A549 (cell line): ENCODE results near the gene CNNM3. TPM values are rescaled to one million over a fixed set of nuclear protein-coding genes. Genes with fewer than 3 reads are reported as not detected.
A peak's percentile ranks its signal among the peaks of the same experiment; 100 is the strongest.

ENCODE experiments used
- ATAC-seq, 2 experiments: fragments of 200-7000 bp in 1 of 2; fragments of >200 bp in 1 of 2; cut with Nextera tagmentation in 1 of 2; cut with Tn5 transposase in 1 of 2; 3 replicates each; pipeline versions ENCODE4 v1.8.0 to v1.9.1; 2018 to 2020; ENCODE audit warnings: mild to moderate bottlenecking in 1 of 2, moderate library complexity in 1 of 2
- CTCF ChIA-PET: fragments of 300-600 bp; sonication (Branson Sonifier 250); formaldehyde crosslinking; extraction: SDS; loops from one replicate; lab custom pipeline; 2021; ENCODE audit warnings: antibody characterized with exemption, inconsistent platforms; lab: Yijun Ruan, JAX
- POLR2A ChIA-PET: fragments of 350-600 bp; formaldehyde crosslinking; extraction: SDS; loops from one replicate; lab custom pipeline; 2021; ENCODE audit warnings: antibody characterized with exemption, inconsistent platforms; lab: Yijun Ruan, JAX
- DNase-seq, 2 experiments: peaks; one replicate each; pipeline versions ENCODE4 v3.0.0 to v3.0.0-alpha.2; 2011 to 2016; ENCODE audit warnings: low read depth in 1 of 2, low spot score in 1 of 2
- FAIRE-seq: peaks from 2 replicates; lab custom pipeline; 2011; peaks lifted over from hg19 to GRCh38; lab: Jason Lieb, UNC
- H3K27ac ChIP-seq, 2 experiments: fragments of >200 bp; sonication (Bioruptor Twin); formaldehyde crosslinking; 3 replicates each; pipeline ENCODE4 v1.5.1; 2016 to 2017
- H3K4me1 ChIP-seq: fragments of >200 bp; sonication (Bioruptor Twin); formaldehyde crosslinking; 3 replicates; pipeline ENCODE4 v1.6.1; 2016
- H3K4me2 ChIP-seq: fragments of >200 bp; sonication (Bioruptor Twin); formaldehyde crosslinking; 3 replicates; pipeline ENCODE4 v1.6.1; 2016
- H3K4me3 ChIP-seq: fragments of >200 bp; sonication (Bioruptor Twin); formaldehyde crosslinking; 3 replicates; pipeline ENCODE4 v1.5.1; 2016
- H3K9me3 ChIP-seq: fragments of >200 bp; sonication (Bioruptor Twin); formaldehyde crosslinking; 3 replicates; pipeline ENCODE4 v1.6.1; 2016
- FOSB ChIP-seq: fragments of 250-450 bp; sonication (Bioruptor Pico); IDR thresholded peaks from 2 replicates; pipeline ENCODE4 v1.5.0; 2020; ENCODE audit warnings: mild to moderate bottlenecking, moderate library complexity
- FOSL2 ChIP-seq, 2 experiments: fragments of 450-650 bp in 1 of 2; fragments of >200 bp in 1 of 2; sonication (Bioruptor Twin) in 1 of 2; formaldehyde crosslinking; IDR thresholded peaks; 2 replicates each; pipeline versions ENCODE4 v1.5.0 to v1.6.1; 2016 to 2020; ENCODE audit warnings: mild to moderate bottlenecking in 1 of 2, moderate library complexity in 1 of 2
- HDAC2 ChIP-seq: fragments of 200-600 bp; sonication (generic); IDR thresholded peaks from 2 replicates; pipeline ENCODE4 v1.6.1; 2016
- HEYL ChIP-seq: fragments of 250-450 bp; sonication (Bioruptor Pico); IDR thresholded peaks from 2 replicates; pipeline ENCODE4 v1.8.0; 2021; ENCODE audit warnings: mild to moderate bottlenecking, moderate library complexity
- HOXB5 ChIP-seq: fragments of 250-450 bp; sonication (Bioruptor Pico); IDR thresholded peaks from 2 replicates; pipeline ENCODE4 v1.5.0; 2020; ENCODE audit warnings: mild to moderate bottlenecking, moderate library complexity
- MAFK ChIP-seq: fragments of 450-650 bp; IDR thresholded peaks from 2 replicates; pipeline ENCODE4 v1.6.1; 2014; ENCODE audit not compliant: partially characterized antibody
- MAZ ChIP-seq: fragments of 150-350 bp; IDR thresholded peaks from 2 replicates; pipeline ENCODE4 v1.6.1; 2014; ENCODE audit warnings: antibody characterized with exemption, low read depth, low read length, borderline replicate concordance
- MYC ChIP-seq: IDR thresholded peaks from 2 replicates; pipeline ENCODE4 v1.6.1; 2012; ENCODE audit warnings: mild to moderate bottlenecking, inconsistent platforms, low read length, improper control_type of control experiment, borderline replicate concordance
- NFE2L2 ChIP-seq: fragments of 150-350 bp; conservative IDR thresholded peaks from 2 replicates; pipeline ENCODE4 v1.6.1; 2014; ENCODE audit warnings: low read length
- NPAS2 ChIP-seq: fragments of 250-450 bp; sonication (Bioruptor Pico); IDR thresholded peaks from 2 replicates; pipeline ENCODE4 v1.8.0; 2022; ENCODE audit warnings: mild to moderate bottlenecking, moderate library complexity, borderline replicate concordance
- RARB ChIP-seq: fragments of 250-450 bp; sonication (Bioruptor Pico); IDR thresholded peaks from 2 replicates; pipeline ENCODE4 v1.8.0; 2021; ENCODE audit warnings: mild to moderate bottlenecking, moderate library complexity
- RNF2 ChIP-seq: fragments of 200-600 bp; sonication (generic); IDR thresholded peaks from 2 replicates; pipeline ENCODE4 v1.6.1; 2016; ENCODE audit warnings: low read depth, mild to moderate bottlenecking, antibody characterized with exemption, moderate library complexity, borderline replicate concordance
- TP53 ChIP-seq: fragments of 250-450 bp; sonication (Bioruptor Pico); IDR thresholded peaks from 2 replicates; pipeline ENCODE4 v1.5.0; 2021; ENCODE audit warnings: mild to moderate bottlenecking, moderate library complexity
- ZC3H11A ChIP-seq: fragments of 450-650 bp; IDR thresholded peaks from 2 replicates; pipeline ENCODE4 v1.6.1; 2014; ENCODE audit warnings: antibody characterized with exemption, mild to moderate bottlenecking
- ZFP36 ChIP-seq: fragments of 450-650 bp; IDR thresholded peaks from 2 replicates; pipeline ENCODE4 v1.6.1; 2014; ENCODE audit warnings: borderline replicate concordance; ENCODE audit not compliant: partially characterized antibody
- WGBS: methylation state at CpG from one replicate; pipeline ENCODE4 v1.1.6; 2017; ENCODE audit errors: missing lambda C conversion rate; 5-methylcytosine and 5-hydroxymethylcytosine counted together
- polyA plus RNA-seq, 4 experiments: library from polyadenylated mRNA; depleted of rRNA in 3 of 4; stranded (reverse); fragments of >200 nt; fragmentation: RNase III in 1 of 4; extraction: RNeasy Plus Mini Kit Qiagen cat#74134 plus additional on column Dnase treatment in 1 of 4; gene quantifications; 2 replicates in 3 of 4; 3 replicates in 1 of 4; pipeline ENCODE4 v1.2.3, GENCODE V29; 2011 to 2017
- TF ChIP-seq, protein P1 (sequence below): fragments of 250-450 bp; sonication (Bioruptor Pico); IDR thresholded peaks from 2 replicates; pipeline ENCODE4 v1.5.0; 2020; ENCODE audit warnings: low read depth, mild to moderate bottlenecking, moderate library complexity
- TF ChIP-seq, protein P2 (sequence below): fragments of 150-350 bp; IDR thresholded peaks from 2 replicates; pipeline ENCODE4 v1.6.1; 2014; ENCODE audit warnings: low read depth, mild to moderate bottlenecking, low read length
- TF ChIP-seq, protein P3 (sequence below): fragments of 200-600 bp; sonication (generic); IDR thresholded peaks from 2 replicates; pipeline ENCODE4 v1.6.1; 2016; ENCODE audit warnings: antibody characterized with exemption, mild to moderate bottlenecking, moderate library complexity
- TF ChIP-seq, protein P4 (sequence below): IDR thresholded peaks from 2 replicates; pipeline ENCODE4 v1.6.1; 2012; ENCODE audit warnings: low read depth, borderline replicate concordance
- TF ChIP-seq, protein P5 (sequence below): IDR thresholded peaks from 2 replicates; pipeline ENCODE4 v1.6.1; 2012

CNNM3 gene
- polyA plus RNA-seq, 2 of the 4 experiments (the other 2 are of a cell fraction), result 11.8 to 14.1 TPM

DNA sequence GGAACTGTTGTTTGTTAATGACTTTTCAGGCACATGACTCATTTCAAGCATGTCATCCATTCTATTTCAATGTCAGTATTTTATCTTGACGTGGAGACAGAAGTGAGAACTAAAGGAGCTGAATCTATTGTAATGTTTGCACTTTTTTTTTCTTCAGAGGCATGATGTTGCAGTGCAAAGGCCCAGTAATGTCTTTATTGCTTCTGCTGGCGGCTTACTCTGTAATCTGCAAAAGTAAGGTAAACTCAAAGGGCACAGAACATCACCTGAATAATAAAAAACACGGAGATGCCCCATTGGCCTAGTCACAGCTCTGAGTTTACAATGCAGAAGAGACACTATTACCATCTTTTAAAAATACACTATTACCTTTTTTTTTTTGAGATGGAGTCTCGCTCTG is 2.4 kb upstream of the CNNM3 start:
- Histone ChIP-seq H3K9me3 (no peaks in the 10 kb centered on the region), H3K4me1 (peaks cover 19% of the 10 kb centered on the region), H3K4me3 (no peak overlapping the region), H3K4me2 (no peak overlapping the region), H3K27ac (no peak overlapping the region)
- DNase-seq (no peak), FAIRE-seq (no peak), ATAC-seq (no peak)
- ChIA-PET POLR2A (no interaction called here), CTCF (interaction anchor here (1.0 to 2.7 kb wide), 4 partner anchors 11 to 298 kb away, joined by 3 to 10 read pairs (median 7); no protein-coding TSS in a partner anchor)
- 81% methylated on average over 4 of the region's 4 CpGs for WGBS
- TF ChIP-seq, protein P1, sequence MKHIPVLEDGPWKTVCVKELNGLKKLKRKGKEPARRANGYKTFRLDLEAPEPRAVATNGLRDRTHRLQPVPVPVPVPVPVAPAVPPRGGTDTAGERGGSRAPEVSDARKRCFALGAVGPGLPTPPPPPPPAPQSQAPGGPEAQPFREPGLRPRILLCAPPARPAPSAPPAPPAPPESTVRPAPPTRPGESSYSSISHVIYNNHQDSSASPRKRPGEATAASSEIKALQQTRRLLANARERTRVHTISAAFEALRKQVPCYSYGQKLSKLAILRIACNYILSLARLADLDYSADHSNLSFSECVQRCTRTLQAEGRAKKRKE (CRISPR knock-in tag), result no peak
- TF ChIP-seq MAFK (no peak), HOXB5 (no peak), RARB (no peak), FOSL2 (IDR thresholded peaks at IDR 0.05) (no peak), FOSL2 (CRISPR knock-in tag; IDR thresholded peaks at IDR 0.05) (no peak), HEYL (CRISPR knock-in tag) (no peak), HDAC2 (no peak), FOSB (CRISPR knock-in tag) (no peak), NFE2L2 (no peak), ZFP36 (no peak), TP53 (CRISPR knock-in tag) (no peak), NPAS2 (CRISPR knock-in tag) (no peak), ZC3H11A (no peak)
- TF ChIP-seq, protein P2, sequence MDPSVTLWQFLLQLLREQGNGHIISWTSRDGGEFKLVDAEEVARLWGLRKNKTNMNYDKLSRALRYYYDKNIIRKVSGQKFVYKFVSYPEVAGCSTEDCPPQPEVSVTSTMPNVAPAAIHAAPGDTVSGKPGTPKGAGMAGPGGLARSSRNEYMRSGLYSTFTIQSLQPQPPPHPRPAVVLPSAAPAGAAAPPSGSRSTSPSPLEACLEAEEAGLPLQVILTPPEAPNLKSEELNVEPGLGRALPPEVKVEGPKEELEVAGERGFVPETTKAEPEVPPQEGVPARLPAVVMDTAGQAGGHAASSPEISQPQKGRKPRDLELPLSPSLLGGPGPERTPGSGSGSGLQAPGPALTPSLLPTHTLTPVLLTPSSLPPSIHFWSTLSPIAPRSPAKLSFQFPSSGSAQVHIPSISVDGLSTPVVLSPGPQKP, result no peak
- TF ChIP-seq, protein P3, sequence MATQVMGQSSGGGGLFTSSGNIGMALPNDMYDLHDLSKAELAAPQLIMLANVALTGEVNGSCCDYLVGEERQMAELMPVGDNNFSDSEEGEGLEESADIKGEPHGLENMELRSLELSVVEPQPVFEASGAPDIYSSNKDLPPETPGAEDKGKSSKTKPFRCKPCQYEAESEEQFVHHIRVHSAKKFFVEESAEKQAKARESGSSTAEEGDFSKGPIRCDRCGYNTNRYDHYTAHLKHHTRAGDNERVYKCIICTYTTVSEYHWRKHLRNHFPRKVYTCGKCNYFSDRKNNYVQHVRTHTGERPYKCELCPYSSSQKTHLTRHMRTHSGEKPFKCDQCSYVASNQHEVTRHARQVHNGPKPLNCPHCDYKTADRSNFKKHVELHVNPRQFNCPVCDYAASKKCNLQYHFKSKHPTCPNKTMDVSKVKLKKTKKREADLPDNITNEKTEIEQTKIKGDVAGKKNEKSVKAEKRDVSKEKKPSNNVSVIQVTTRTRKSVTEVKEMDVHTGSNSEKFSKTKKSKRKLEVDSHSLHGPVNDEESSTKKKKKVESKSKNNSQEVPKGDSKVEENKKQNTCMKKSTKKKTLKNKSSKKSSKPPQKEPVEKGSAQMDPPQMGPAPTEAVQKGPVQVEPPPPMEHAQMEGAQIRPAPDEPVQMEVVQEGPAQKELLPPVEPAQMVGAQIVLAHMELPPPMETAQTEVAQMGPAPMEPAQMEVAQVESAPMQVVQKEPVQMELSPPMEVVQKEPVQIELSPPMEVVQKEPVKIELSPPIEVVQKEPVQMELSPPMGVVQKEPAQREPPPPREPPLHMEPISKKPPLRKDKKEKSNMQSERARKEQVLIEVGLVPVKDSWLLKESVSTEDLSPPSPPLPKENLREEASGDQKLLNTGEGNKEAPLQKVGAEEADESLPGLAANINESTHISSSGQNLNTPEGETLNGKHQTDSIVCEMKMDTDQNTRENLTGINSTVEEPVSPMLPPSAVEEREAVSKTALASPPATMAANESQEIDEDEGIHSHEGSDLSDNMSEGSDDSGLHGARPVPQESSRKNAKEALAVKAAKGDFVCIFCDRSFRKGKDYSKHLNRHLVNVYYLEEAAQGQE, result no peak

DNA sequence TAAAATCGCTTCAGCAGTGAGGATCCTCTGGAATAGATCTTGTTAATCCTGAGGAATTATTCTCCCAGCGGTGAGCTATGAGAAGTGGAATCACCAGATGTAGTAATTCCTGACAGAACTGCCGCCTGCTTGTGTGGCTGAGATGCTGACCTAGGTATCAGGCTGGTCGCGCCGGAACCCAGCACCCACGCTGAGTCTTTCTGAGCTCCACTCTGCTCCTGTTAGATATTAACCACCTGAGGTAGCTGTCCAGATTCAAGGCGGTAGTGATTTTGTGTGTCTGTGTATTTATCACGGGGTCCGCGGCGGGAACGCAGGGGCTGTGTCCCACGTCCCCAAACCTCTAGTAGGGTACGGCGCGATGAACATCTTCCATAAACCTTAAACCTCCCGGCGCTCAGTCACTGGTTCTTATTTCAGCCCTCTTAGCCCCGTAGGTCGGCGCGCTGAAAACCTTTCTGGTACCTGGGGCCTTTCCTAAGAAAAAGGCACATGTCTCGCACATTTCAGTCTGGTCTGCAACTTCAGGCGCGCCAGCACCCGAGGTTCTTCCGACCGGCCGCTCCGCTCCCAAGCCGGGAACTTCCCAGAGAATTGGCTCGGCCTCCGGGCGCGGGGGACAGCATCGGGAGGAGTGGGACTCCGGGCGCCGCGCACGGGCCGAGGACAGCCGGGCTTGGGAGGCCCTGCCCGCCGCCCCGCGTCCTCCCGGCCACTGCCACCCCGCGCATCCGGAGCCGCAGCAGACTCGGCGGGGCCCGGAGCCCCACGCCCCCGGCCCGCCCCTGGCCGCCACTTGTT is 542 bp upstream of the CNNM3 start:
- H3K9me3 ChIP-seq, result no peaks in the 10 kb centered on the region
- TF ChIP-seq MYC, result 0 out of 2 replicates have a peak, but pooled peaks have one; percentile 60
- TF ChIP-seq MAZ, result no peak
- TF ChIP-seq, protein P1 (CRISPR knock-in tag), result no peak
- 0 out of 2 replicates have a peak, but pooled peaks have one; percentile 67 for TF ChIP-seq RNF2
- TF ChIP-seq, protein P4, sequence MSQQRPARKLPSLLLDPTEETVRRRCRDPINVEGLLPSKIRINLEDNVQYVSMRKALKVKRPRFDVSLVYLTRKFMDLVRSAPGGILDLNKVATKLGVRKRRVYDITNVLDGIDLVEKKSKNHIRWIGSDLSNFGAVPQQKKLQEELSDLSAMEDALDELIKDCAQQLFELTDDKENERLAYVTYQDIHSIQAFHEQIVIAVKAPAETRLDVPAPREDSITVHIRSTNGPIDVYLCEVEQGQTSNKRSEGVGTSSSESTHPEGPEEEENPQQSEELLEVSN, result no peak
- TF ChIP-seq, protein P5, sequence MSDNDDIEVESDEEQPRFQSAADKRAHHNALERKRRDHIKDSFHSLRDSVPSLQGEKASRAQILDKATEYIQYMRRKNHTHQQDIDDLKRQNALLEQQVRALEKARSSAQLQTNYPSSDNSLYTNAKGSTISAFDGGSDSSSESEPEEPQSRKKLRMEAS, result peak; percentile 38
- FAIRE-seq, result no peak
- peak overlapping the region; percentile 99 for H3K4me2 ChIP-seq
- H3K4me1 ChIP-seq, result peaks cover 30% of the 10 kb centered on the region
- ATAC-seq, result peak; percentile 35 to 55; a peak in 5 of 6 replicates
- POLR2A ChIA-PET, result interaction anchor here (0.6 to 2.2 kb wide), 8 partner anchors 15 to 297 kb away, joined by 3 to 9 read pairs (median 4); partner anchors contain the start of genes ANKRD39 and CNNM4
- CTCF ChIA-PET, result interaction anchor here (1.0 to 3.3 kb wide), 11 partner anchors 10 to 265 kb away, joined by 3 to 24 read pairs (median 4); partner anchors contain the start of gene CNNM4
- DNase-seq, result peak; percentile 38 to 62
- 6% methylated on average over 27 of the region's 60 CpGs for WGBS
- H3K4me3 ChIP-seq, result peak overlapping the region; percentile 92
- H3K27ac ChIP-seq, result peak overlapping the region; percentile 91 to 94
